SK-N-SH (cell line): ENCODE results near the gene TMTC2.

ENCODE experiments used
- GATA2 ChIP-seq: sonication (generic); formaldehyde crosslinking; IDR thresholded peaks from 2 replicates; pipeline ENCODE4 v1.5.0; 2020; ENCODE audit warnings: mild to moderate bottlenecking, missing genetic modification reagents
- JUND ChIP-seq: IDR thresholded peaks from 2 replicates; pipeline ENCODE4 v1.4.0; 2012
- POLR2AphosphoS5 ChIP-seq: IDR thresholded peaks from 2 replicates; pipeline ENCODE4 v1.6.1; 2012; ENCODE audit warnings: low read depth, low read length
- RCOR1 ChIP-seq: fragments of 150-350 bp; IDR thresholded peaks from 2 replicates; pipeline ENCODE4 v1.6.1; 2017; ENCODE audit warnings: antibody characterized with exemption, low read length
- RFX5 ChIP-seq: IDR thresholded peaks from 2 replicates; pipeline ENCODE4 v1.6.1; 2012; ENCODE audit warnings: mild to moderate bottlenecking, improper control_type of control experiment, low read length
- TF ChIP-seq, protein P1 (sequence below): fragments of 200-600 bp; sonication (generic); IDR thresholded peaks from 2 replicates; pipeline ENCODE4 v1.6.1; 2017; ENCODE audit warnings: antibody characterized with exemption, mild to moderate bottlenecking, moderate library complexity
- TF ChIP-seq, protein P2 (sequence below): fragments of 150-350 bp; IDR thresholded peaks from 2 replicates; pipeline ENCODE4 v1.6.1; 2017; ENCODE audit warnings: antibody characterized with exemption, low read length, low read depth, borderline replicate concordance

DNA sequence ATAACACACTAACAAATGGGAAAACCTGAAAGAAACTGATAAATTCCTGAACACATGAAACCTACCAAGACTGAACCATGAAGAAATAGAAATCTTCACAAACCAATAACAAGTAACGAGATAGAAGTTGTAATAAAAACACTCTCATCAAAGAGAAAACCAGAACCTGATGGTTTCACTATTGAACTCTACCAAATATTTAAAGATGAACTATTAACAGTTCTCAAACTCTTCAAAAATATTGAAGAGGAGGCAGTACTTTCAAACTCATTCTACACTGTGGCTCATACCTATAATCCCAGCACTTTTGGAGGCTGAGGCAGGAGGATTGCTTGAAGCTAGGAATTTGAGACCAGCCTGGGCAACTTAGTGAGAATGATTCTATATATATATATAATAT lies 48.4 kb upstream of the TMTC2 start:
- TF ChIP-seq JUND (no peak), POLR2AphosphoS5 (no peak), RFX5 (no peak), RCOR1 (no peak), GATA2 (CRISPR knock-in tag) (no peak)
- TF ChIP-seq, protein P1, sequence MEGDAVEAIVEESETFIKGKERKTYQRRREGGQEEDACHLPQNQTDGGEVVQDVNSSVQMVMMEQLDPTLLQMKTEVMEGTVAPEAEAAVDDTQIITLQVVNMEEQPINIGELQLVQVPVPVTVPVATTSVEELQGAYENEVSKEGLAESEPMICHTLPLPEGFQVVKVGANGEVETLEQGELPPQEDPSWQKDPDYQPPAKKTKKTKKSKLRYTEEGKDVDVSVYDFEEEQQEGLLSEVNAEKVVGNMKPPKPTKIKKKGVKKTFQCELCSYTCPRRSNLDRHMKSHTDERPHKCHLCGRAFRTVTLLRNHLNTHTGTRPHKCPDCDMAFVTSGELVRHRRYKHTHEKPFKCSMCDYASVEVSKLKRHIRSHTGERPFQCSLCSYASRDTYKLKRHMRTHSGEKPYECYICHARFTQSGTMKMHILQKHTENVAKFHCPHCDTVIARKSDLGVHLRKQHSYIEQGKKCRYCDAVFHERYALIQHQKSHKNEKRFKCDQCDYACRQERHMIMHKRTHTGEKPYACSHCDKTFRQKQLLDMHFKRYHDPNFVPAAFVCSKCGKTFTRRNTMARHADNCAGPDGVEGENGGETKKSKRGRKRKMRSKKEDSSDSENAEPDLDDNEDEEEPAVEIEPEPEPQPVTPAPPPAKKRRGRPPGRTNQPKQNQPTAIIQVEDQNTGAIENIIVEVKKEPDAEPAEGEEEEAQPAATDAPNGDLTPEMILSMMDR: no peak
- TF ChIP-seq, protein P2, sequence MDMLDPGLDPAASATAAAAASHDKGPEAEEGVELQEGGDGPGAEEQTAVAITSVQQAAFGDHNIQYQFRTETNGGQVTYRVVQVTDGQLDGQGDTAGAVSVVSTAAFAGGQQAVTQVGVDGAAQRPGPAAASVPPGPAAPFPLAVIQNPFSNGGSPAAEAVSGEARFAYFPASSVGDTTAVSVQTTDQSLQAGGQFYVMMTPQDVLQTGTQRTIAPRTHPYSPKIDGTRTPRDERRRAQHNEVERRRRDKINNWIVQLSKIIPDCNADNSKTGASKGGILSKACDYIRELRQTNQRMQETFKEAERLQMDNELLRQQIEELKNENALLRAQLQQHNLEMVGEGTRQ: no peak
